CD1c-positive myeloid dendritic cell (primary cell): ENCODE data around the gene PRSS3.
"Not testable (repeated sequence)": the region's sequence is repeated elsewhere in the genome, so short reads cannot be mapped to it uniquely, and the experiment has no call there.

Source experiments
- DNase-seq: peaks from one replicate; pipeline ENCODE4 v3.0.0-alpha.2; 2016; ENCODE audit errors: extremely low spot score

Gene PRSS3

DNA sequence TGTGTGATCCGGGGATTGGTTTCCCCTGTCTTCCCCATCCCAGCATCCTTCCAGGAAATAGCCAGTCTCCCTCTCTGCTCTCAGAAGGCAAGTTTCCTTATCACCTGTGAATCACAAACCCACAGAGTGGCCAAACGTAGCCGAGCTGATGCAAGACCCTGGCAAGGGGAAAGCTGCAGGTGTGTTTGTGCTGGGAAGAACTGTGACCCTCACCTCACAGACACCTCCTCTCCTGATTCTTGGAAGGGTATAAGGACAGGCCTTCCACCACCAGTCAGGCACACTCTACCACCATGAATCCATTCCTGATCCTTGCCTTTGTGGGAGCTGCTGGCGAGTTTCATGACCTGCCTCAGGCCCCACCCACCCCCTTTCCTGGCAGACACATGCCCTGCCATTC lies at the start of gene PRSS3:
Gene PRSS3 (plus strand): TSS at position 281 of the 400 bp plus-strand sequence. CDS start 13 bp downstream, at position 294.
- DNase-seq = no peak

DNA sequence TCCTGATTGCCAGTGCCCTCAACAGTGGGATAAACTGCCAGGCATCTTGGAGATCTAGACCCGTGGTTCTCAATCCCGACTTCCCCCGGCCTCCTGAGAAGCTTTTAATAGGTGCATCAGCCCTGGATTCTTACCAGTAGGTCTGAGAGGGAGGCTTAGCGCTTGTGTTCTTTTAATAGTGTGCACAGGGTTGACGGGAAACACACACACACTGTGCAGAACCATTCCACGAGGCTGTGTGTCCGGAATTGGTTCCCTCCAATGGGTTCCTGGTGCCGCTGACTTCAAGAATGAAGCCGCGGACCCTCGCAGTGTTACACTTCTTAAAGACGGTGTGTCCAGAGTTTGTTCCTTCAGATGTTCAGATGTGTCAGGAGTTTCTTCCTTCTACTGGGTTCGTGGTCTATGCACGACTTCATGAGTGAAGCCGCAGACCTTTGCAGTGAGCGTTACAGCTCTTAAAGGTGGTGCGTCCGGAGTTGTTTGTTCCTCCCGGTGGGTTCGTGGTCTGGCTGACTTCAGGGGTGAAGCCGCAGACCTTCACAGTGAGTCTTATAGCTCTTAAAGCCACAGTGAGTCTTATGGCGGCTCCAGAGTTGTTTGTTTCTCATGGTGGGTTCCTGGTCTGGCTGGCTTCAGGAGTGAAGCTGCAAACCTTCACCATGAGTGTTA lies 46.6 kb upstream of the PRSS3 start:
- DNase-seq = no peak

DNA sequence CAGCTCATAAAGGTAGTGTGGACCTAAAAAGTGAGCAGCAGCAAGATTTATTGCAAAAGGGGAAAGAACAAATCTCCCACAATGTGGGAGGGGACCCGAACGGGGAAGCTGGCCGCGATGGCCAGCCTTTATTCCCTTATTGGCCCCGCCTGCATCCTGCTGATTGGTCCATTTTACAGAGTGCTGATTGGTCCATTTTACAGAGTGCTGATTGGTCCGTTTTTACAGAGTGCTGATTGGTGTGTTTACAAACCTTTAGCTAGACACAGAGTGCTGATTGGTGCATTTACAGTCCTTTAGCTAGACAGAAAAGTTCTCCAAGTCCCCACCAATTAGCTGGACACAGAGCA lies 46.1 kb upstream of the PRSS3 start:
- DNase-seq = peak; percentile 59

DNA sequence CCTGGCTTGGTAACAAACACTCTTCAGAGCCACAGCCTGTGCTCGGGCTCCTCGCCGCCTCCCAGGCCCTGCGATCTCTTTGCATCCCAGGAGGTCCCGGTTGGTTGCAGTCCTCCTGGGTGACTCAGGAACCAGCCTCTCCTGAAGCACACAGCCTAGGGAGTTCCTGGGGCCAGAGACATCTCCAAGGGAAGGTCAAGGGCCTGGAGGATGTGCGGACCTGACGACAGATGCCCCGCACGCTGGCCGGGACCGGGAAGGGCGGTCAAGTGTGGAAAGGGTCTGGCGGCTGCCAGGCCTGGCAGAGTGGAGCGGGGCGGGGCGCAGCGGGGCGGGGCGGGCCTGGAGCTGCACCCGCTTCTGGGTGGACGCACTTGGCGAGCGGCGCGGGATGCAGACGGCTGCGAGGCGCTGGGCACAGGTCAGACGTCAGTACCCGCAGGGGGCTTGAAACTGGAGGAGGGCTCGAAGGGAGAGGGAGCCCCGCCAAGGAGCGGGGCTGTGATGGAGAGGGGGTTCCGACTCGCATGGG lies 45.0 kb upstream of the PRSS3 start:
- no peak for DNase-seq

DNA sequence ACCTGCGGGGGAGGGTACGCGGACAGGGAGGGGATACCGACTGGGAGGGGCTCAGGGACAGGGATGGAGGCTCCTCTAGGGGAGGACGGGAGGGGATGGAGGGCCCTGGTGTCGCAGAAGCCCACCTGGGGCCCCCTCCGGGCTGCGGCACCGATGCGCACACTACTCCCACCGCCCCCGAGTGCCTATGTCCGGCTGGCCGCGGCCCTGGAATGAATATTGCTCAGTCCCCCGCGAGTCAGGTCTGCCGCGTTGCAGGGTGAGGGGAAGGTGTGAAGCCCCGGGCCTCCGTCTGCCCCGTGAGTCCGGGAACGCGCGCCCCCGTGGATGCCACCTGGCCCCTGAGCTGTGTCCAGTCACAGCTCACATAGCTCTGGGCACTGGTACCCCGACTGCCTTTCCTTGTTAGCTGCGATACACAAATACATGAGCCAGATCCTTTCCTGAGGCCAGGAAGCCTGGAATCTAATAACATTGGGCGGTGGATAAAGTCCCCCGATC lies 44.5 kb upstream of the PRSS3 start:
- no peak for DNase-seq

DNA sequence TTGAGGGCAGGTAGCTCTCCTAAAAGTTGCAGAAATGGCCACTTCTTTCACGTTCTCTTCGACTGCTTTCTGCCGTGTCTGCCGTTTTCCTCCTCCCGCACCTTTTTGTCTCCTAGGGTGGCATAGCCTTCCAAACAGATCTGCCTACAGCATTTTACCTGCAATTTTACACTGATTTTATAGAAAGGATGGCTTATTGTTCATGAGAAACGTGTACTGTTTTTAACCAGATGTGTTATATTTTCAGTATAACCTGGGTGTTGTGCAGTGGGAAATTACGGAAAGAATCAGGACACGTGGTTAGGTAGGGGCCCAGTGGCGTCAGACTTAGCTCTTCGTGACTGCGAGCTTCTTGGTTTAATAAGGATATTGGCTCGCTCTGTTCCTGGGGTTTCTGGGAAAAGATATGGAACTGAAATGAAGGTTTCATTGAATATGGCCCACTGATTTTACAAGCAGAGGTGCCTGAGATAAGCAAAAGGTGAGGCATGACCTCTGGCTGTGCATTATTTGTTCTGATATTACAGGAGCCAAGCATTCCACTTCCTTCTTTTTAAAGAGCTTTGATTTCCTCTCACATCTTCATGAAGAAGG lies 43.7 kb upstream of the PRSS3 start:
- no peak for DNase-seq

DNA sequence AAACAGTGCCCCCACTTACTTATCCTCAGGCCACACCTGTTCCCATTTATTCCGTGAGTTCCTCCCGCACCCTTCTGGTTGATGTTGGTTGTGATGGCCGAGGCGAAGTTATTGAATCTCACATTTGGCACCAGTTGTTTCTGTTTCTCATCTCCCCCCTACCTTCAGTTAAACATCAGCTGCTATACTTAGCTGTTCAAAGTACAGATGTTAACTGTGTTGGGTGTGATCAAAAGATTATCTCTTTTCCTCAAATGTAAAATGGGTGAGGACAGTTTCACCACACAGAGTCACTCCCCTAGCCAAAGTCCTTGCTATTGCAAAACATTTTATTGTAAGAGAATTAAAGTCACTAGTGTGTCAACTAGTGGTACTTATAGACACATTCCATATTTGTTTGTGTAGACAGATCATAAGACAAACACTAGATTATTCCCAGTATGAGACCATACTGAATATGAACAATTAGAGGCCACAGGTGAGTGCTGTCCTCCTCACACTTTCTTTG lies 43.2 kb upstream of the PRSS3 start:
- DNase-seq = peak; percentile 19

DNA sequence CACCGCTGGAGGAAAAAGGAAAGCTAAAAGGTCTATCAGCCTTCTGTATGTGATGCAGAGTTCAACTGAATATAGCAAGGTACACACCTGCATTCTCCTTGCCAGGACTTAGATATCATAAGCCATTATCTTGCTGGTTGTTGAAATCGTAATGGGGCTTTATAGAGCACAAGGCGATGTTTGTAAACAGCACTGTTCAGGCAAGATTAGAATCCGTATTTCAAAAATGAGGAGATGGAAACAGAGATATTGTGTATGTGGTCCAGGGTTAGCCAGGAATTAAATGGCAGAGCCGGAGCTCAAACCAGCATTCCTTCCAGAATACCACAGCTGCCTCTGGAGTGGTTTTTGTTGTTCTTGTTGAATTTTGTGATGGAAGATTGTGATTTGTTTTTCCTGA lies 42.6 kb upstream of the PRSS3 start:
- DNase-seq = not testable (repeated sequence)

DNA sequence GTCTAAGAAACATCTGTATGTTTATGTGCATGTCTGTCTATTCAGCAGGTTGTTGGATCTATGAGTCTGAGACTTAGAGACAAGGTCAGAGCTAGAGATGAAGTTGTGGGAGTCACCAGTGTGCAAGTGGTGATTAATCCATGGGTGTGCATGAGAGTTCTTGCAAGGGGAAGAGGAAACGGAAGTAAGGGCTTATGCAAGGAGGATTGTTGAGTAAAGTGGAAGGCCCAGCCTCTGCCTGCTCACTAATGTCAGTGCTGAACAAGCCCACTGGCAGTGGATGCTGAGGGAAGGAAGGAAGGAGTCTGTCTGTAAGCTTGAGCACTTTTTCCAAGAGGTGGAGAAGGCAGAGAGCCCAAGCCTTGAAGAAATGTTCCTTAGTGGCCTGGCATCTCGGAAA lies 35.7 kb upstream of the PRSS3 start:
- peak; percentile 77 for DNase-seq

DNA sequence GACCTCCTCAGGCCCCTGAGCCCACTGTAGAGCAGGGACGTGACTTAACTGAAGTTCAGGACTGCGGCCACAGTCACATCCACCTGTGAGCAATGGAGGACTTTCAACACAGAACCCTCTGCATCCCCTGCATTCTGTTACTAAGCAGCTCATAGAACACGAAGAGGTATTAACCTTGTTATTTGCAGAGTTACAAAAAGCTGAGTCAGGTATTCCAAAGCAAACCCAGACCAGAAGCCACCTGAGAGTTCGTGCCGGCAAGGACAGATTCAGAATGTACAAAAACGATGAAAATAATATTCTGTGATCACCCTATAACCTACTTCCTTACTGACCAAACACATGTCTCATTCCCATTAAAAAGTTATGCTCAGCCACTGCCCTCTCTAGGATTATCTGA lies 33.0 kb upstream of the PRSS3 start:
- no peak for DNase-seq

DNA sequence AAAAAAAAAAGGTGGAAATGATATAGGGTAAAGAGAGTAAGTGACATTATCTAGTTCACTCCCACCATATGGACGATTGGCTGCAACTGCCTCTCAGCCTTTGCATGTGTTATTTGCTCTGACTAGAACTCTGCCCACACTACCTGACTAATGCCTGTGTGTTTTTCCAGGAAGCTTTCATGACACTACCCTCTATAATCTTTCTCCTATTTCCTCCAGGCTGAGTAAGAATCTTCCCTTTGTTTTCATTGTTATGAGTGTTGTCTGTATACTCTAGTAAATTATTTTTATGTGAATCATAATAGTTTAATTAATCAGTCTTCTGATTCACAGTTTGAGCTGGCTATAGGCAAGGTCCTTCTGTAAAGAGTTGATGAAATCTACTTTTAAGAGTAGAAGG lies 31.7 kb upstream of the PRSS3 start:
- not testable (repeated sequence) for DNase-seq

DNA sequence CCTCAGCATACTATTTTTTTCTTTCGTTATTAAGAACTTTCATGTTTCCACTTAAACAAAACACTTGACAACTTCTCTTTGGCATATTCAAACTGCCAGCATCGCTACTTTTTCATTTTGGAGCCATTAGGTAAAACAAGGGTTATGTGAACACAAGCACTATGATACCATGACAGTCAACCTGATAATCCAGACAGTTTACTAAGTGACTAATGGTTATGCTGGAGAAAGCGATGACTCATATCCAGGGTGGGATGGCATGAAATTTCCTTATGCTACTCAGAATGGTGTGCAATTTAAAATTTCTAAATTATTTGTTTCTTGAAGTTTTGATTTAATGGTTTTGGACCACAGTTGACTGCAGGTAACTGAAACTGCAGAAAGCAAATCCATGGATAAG lies 29.9 kb upstream of the PRSS3 start:
- no peak for DNase-seq

DNA sequence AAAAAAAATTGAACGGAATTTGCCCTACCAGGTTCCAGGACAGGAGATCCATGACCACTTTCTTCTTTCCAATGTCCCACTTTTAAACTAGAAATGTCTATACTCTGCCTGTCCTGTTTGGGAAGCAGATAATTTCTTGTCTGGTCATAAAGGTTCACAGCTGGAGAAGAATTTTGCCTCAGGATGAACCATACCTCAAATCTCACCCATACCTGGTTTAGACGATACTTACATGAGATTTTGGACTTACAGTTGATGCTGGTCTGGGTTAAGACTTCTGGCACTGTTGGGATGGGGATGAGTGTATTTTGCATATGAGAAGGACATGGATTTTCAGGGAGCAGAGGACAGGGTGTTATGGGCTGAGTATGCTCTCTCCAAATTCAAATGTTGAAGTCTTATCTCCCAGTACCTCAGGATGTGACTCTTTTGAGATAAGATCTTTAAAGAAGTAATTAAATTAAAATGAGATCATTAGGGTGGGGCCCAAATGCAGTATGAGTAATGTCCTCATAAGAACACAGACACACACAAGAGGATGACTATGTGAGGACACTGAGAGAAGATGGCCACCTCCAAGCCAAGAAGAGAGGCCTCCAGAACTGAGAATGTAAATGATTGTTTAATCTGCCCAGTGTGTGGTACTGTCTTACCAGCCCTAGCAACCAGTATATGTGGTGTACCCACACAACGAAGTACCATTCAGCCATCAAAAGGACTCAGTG lies 25.0 kb upstream of the PRSS3 start:
- not testable (repeated sequence) for DNase-seq

DNA sequence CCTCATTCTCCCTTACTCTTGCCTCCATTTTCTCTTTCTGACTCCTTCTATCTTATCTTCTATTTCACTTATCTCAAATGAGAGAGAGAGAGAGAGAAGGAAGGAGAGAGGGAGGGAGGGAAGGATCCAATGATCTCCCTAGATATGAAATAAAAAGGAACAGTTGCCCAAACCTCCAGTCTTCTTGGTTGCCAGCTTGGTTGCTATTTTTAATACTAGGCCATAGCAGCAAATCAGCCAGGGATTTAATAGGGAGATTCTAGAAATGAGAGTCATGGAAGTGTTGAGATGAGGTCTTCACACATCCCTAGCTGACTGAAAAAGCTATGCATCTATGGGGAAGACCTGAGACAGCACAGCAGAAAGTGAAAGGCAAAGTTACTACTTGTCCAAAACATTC lies 22.2 kb upstream of the PRSS3 start:
- not testable (repeated sequence) for DNase-seq

DNA sequence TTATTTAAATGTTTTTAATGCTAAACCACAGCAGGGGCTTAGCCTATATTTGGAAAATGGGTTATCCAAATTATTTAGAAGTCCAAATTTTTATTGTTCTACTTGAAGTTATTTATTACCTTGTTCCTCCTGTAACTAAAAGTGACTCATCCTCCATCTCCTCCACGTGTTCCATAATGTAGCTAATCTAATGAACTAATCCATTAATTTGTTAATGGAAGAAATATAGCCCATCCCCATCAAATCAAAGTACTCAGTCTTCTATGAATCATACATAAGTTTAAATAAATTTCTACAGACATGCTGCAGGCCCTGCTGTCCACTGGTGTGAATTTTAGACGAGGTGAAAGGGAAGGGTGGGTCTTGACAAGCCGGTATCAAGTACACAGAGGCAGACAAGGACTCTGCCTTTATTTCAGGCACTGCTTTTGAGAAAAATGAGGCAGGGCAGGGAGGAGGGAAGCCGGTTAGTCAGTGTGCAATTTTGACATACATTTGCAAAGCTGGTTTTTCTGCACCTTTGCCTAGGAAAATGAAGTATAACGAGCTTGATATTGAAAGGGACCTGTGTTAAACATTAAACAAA lies 21.2 kb upstream of the PRSS3 start:
- not testable (repeated sequence) for DNase-seq

DNA sequence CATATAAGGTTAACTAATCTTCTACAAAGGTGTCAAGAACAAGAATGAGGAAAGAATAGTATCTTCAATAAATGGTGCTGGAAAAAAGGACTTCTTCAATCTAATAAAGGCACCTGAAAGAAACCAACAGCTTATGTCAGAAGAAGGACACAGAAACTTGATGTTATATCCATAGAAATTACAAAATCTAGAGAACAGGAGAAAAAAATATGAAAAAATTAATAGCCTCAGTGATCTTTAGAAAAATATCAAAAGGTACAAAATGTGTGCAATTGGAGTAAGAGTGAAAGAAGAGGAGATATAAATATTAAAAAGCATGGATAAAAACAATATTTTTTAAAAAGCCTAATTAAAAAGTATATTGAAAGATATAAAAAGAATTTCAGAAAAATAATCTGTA lies 18.8 kb upstream of the PRSS3 start:
- DNase-seq = no peak

DNA sequence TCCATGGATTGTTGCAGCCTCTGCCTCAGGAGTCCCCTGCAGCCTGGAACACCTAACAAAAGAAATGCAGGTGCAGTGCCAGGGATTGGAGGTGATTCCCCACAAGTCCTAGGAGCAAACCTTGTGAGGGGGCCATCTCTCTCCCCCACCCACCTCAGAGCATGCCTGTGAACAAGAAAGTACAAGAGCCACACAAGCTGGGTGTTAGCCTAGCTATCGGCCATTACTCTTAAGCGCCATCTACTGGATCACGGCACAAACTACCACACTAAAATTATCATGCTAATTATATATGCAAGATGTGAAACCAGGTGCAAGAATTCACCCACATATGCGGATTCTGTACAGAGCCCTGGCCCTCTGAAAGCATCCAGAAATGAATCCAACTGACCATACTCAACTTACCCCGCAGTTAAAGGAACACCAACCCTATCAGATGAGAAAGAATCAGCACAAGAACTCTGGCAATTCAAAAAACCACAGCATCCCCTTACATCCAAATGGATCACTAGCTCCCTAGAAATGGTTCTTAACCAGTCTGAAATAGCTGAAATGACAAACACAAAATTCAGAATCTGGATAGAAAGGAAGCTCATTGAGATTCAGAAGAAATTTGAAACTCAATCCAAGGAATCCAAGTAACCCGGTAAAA lies 16.5 kb upstream of the PRSS3 start:
- DNase-seq = peak; percentile 74

DNA sequence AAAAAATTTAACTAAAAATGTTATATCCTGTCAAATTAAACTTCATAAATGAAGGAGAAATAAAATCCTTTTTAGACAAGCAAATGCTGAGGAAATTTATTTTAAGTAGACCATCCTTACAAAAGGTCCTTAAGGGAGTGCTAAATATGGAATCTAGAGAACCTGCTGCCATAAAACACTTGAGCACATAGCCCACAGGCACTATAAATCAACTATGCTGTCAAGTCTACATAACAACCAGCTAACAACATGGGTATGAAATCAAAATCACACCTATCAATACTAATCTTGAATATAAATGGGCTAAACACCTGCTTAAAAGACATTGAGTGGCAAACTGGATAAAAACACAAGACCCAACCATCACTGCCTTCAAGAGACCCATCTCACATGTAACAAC lies 15.1 kb upstream of the PRSS3 start:
- no peak for DNase-seq

DNA sequence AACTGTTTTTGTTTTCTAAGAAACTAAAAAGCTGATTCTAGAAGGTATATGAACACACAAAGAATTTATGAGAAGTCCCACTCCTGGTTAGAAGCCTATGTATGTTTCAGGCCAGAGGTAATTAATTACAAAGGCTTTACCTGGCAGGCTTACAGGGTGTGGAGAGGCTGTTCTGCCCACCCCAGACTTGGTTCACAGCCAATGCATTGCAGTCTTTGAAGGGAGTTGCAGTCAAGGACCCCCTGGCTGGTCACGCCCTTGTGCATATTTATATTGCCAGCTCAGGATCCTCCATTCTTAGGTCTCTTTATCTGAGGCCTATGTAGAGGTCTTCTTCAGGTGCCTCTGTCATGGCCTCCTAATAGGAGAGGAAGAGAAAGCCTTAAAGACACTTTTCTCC lies 13.6 kb upstream of the PRSS3 start:
- no peak for DNase-seq

DNA sequence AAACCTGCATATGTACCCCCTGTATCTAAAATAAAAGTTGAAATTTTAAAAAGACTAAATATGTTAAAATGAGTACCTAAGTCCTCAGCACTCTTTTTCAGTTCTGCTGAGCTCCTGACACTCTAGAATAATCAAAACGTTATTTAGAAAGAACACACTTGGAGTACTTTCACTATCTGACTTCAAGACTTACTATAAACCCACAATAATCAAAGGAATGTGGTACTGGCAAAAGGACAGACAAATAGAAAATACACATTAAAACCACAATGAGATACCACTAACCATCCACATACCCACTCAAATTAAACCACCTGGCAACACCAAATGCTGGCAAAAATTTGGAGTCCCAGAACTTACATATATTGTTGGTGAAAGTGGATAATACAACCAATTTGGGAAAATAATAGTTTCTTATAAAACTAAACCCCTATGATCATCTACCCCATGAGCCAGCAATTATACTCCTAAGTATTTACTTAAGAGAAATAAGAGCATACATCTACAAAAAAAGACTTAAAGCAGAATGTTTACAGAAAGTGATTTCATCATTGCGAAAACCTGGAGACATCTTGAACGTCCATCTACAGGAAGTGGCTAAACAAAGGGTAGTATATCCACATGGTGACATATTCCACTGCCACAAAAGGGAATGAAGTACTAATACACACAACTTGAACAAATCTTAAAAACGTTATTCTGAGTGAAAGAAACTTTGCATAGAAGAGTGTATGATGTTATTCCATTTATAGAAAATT lies 12.8 kb upstream of the PRSS3 start:
- DNase-seq = no peak

DNA sequence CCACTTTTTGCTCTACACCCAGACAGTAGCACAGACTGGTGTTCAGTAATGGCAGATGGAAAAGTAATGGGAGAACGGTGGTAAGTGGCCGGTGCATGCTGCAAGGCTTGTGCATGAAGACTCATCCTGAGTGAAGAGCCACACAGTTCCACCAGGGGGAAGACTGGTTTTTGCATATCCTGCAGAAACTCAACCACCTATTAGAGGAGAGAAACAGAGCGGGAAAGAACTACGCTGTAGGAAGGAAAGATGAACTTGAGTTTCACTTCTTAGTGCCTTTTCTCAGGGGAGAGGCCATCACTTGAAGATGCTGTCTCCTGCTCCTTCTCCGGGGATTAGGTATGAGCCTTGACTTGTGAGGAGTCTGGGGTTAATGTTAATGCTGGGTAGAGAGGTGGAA lies 9.4 kb upstream of the PRSS3 start:
- DNase-seq = peak; percentile 4
